HG02840 (cell line): ENCODE results near the gene IP6K3.

Experiments used
- ATAC-seq: cut with Tn5 transposase; IDR thresholded peaks from one replicate; pipeline ENCODE4 v1.9.1; 2021; ENCODE audit warnings: mild to moderate bottlenecking, moderate library complexity, moderate number of reproducible peaks; ENCODE audit not compliant: unreplicated experiment, low FRiP score

The IP6K3 gene

GRCh38 chr6:33744001-33744848 lies 2.5 kb downstream of the IP6K3 start:
- no peak for ATAC-seq

- no peak for ATAC-seq
Observed at GRCh38 chr6:33742837-33743236, 3.9 kb downstream of the IP6K3 start.

GRCh38 chr6:33742092-33742491 lies 4.6 kb downstream of the IP6K3 start:
- no peak for ATAC-seq

DNA sequence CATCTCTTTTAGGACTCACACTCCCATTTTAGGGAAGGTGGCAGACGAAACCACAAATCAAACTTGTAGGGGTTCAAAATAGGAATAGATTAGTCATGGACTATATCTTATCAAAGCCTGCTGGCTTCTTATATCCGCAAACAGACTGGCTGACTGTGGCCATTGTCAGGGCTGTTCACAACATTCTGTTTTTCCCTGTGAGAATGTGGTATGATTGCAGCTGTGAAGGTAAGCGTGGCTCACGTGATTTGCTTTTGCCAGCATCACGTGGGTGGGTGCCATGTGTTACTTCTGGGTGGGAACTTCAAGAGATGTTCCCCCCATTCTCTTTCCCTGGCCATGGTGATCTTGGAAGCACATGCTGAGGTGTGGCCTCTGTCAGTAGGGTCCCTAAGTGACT lies 5.9 kb downstream of the IP6K3 start:
- ATAC-seq: no peak

DNA sequence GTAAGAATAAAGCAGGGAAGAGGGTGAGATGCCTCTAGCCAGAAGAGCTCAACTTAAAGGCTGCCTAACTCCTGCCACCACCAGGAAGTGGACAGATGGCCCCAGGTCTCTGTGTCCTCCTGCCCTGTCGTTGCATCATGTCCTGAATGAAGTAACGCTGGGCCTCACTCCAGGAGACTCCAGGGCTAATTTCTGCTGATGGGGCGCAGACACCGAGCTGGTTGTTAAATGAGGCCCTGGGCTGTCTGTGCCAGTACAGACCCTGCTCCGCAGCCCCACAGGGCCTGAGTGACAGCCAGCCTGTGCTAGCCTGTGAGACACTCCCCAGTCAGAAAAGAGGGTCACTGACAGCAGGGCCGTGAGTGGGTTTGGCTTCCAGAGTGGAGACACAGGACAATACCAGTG lies 6.5 kb downstream of the IP6K3 start:
- ATAC-seq: no peak

DNA sequence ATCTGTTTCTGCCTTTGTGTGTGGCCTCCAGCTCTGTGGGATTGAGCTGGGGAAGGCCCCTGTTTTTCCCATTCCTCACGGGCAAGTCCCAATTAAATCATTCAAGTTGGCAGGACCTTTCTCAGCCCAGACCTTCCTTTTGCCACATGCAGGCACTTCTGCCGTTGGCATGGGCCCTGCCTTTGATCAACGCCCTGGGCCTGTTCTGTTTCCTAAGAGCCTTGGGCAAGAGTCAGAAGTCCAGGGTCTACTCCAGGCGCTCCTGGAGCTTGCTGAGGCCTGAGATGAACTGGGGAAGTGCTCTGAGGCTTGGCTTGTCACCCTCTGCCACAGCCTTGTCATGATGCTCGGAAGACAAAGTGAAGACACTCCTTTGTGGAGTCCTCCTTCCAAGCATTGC lies 7.1 kb downstream of the IP6K3 start:
- no peak for ATAC-seq

DNA sequence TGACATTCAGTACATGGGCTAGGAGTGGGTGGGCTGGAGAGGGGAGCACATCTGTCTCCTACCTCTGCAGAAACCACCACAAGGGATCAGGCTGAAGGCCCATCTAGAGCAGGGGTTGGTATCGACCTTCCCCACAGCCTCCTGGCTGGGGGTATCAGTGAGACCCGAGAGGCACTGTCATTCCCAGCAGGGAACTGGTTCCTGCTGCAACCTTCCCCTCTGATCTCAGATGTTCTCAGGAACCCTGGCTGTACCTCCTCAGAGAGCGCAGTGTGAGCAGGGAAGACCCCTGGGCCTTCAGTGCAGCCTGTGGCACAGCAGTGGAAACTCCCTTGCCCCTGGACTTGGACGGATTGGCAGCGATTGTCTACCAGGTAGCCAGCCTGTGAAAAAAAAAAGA lies 7.8 kb downstream of the IP6K3 start:
- no peak for ATAC-seq

- ATAC-seq: no peak
Observed at GRCh38 chr6:33738153-33738552, 8.6 kb downstream of the IP6K3 start.

DNA sequence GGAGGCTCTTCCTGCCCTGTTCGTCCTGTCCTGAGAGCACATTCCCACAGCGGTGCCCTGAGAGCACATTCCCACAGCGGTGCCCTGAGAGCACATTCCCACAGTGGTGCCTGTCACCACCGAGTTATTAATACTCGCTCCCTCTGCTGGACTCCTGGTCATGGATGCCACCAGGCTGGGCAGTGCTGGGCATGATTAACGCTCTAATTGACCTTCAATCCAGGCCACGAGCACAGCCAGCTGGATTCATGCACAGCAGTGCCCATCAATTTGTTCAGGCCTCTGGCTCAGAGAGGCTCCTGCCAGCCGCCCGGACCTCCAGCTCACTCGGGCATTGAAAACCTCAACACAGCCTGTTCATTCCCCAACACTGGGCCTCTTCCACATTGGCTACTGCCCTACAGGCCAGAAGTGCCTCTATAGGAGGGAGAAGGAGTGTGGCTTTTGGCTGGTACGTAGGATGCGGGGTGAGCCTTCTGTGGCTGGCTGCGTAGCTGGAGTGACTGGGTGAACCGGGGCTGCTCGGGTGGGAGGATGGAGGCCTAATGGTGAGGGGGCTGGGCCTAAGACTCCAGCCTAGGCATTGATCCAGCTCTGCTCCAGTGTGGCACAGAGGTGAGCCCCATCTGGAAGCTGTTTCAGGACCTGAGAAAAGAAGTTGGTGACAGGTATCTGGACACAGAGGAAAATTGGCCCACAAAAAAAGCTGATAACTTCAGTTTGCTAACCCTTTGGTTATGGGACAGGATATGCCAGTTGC lies 9.3 kb downstream of the IP6K3 start:
- no peak for ATAC-seq

DNA sequence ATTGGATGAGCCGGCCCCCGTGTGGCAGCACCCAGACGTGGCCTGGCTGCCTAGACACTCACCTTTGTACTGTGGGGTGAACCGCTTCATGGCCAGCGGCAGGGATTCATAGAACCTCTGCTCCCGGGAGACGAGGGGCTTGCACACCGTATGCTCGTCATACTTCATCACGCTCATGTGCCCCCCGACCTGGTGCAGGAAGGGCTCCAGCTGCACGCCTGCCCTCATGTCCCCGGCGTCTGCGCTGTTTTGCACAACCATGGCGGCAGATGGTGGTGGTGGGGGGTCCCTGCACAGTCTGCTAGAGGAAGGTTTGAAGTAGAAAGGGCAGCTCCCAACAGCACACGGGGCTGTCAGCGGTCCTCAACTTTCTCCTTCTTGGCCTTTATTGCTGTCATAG lies 11.5 kb downstream of the IP6K3 start:
- ATAC-seq: no peak

- ATAC-seq: no peak
Observed at GRCh38 chr6:33733709-33734007, 13.0 kb downstream of the IP6K3 start.

GRCh38 chr6:33732817-33733708 lies 13.6 kb downstream of the IP6K3 start:
- ATAC-seq: no peak

GRCh38 chr6:33732385-33732784 lies 14.3 kb downstream of the IP6K3 start:
- no peak for ATAC-seq

DNA sequence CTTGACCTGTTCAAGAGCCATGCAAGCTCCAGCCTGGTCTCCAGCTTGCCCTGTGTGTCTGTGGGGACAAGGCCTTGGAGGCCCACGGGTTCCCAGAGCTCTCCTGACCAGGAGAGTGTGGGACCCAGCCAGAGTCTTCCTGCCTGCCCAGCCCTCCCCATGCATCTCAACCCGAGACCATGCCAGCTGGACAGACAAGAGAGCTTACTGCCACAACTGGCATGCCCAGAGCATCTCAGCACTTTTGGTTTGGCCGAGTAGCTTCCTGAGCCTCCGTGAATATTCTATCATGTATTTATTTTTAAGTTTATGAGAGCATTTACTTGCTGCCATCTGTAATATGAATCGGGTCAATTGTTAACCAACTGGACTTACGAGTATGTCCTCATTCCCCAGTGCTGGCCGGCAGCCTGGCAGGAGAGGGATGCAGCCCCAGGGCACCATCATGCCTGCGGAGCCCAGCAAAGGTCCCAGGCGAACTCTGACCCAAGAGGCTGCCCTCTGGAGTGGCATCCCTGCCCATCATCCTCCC lies 14.9 kb downstream of the IP6K3 start:
- ATAC-seq: no peak

- ATAC-seq: no peak
Observed at GRCh38 chr6:33731035-33731434, 15.7 kb downstream of the IP6K3 start.

- no peak for ATAC-seq
Observed at GRCh38 chr6:33730611-33731010, 16.1 kb downstream of the IP6K3 start.

DNA sequence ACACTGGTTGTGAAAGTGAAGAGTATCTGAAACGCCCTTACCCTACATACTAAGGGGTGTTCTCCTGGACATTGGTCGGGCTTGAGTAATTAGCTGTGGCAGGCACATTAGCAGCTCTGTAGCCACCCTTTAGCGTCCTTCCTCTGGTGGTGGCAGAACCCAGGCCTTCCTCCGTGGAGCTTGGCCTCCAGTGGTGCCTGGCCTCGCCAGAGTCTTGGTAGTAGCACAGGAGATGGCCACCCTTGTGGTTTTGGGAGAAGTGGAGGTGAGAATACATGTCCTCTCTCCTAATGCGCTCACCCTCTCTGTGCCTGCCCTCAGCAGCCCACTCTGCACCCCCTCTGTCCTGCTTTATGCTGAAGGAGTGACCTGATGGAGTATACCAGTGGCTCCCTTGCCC lies 17.6 kb downstream of the IP6K3 start:
- ATAC-seq: no peak

- no peak for ATAC-seq
Observed at GRCh38 chr6:33728438-33728837, 18.3 kb downstream of the IP6K3 start.

- no peak for ATAC-seq
Observed at GRCh38 chr6:33727932-33728331, 18.8 kb downstream of the IP6K3 start.

- no peak for ATAC-seq
Observed at GRCh38 chr6:33727126-33727525, 19.6 kb downstream of the IP6K3 start.

GRCh38 chr6:33726696-33727095 lies 20.0 kb downstream of the IP6K3 start:
- no peak for ATAC-seq
